Measurements from ENCODE around the gene MRPL43.
A peak's percentile ranks its signal among the peaks of the same experiment; 100 is the strongest.

DNA sequence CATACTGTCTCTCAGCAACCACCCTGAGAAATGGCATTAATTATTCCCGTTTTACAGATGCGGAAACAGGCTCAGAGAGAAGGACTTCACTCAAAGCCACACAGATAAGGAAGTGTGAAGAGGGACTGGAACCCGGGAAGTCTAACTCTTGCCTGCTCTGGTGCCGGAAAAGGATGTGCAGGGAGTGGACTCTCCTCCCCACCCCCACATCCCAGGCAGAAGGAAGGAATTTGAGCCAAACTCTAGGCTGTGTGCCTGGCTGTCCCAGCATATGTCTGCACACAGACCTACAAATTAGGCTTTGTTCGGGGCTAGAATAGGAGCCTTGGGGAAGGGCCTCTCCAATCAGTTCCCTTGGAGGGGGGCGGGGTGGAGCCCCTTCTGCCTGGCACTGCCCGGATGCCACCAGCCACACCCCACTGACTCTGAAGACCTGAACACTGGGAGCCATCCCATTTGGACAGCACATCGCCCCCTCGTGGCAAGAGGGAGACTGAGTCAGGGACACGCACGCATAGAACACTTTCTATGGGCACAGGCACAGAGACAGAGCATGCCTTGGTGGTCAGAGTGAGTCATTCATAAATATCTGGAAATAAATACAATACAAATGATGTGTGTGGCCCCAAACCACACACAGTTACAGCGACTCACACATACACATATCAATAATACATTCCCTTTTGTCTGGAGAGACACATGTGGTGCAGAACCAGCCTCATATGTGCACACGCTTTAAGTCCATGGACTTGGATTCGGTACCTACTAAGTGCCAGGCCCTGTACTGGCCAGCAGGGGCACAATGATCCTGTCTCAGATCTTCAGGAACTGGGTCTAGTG is 25.4 kb upstream of the MRPL43 start:
- TF ChIP-seq, protein P1, sequence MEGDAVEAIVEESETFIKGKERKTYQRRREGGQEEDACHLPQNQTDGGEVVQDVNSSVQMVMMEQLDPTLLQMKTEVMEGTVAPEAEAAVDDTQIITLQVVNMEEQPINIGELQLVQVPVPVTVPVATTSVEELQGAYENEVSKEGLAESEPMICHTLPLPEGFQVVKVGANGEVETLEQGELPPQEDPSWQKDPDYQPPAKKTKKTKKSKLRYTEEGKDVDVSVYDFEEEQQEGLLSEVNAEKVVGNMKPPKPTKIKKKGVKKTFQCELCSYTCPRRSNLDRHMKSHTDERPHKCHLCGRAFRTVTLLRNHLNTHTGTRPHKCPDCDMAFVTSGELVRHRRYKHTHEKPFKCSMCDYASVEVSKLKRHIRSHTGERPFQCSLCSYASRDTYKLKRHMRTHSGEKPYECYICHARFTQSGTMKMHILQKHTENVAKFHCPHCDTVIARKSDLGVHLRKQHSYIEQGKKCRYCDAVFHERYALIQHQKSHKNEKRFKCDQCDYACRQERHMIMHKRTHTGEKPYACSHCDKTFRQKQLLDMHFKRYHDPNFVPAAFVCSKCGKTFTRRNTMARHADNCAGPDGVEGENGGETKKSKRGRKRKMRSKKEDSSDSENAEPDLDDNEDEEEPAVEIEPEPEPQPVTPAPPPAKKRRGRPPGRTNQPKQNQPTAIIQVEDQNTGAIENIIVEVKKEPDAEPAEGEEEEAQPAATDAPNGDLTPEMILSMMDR (conservative IDR thresholded peaks at IDR 0.05; ENCODE audit: low read length), result peak; percentile 93
- TF ChIP-seq EZH2phosphoT487 (IDR thresholded peaks at IDR 0.05; ENCODE audit: borderline replicate concordance, low read depth, low read length), result no peak

All from OCI-LY7 (cell line).